SK-N-SH treated with all-trans-retinoic acid at 6 μM for 48 hours (cell line): ENCODE data around the gene DOCK1.

Experiments
- ATAC-seq: fragments of 200-7000 bp; cut with Tn5 transposase; 3 replicates; pipeline ENCODE4 v1.9.1; 2020; ENCODE audit warnings: mild to moderate bottlenecking, moderate library complexity
- ARNTL ChIP-seq: fragments of 450-650 bp; formaldehyde crosslinking; IDR thresholded peaks from 2 replicates; pipeline ENCODE4 v1.5.0; 2020; ENCODE audit warnings: low read depth, mild to moderate bottlenecking, moderate library complexity, borderline replicate concordance
- BACH2 ChIP-seq: fragments of 250-450 bp; sonication (Bioruptor Pico); IDR thresholded peaks from 2 replicates; pipeline ENCODE4 v1.9.0; 2021; ENCODE audit warnings: mild to moderate bottlenecking, borderline replicate concordance
- CREB5 ChIP-seq: fragments of 250-450 bp; sonication (Bioruptor Pico); IDR thresholded peaks from 2 replicates; pipeline ENCODE4 v1.5.1; 2020; ENCODE audit warnings: low read depth, mild to moderate bottlenecking, moderate library complexity
- CSDC2 ChIP-seq: fragments of 250-450 bp; sonication (Bioruptor Pico); IDR thresholded peaks from 2 replicates; pipeline ENCODE4 v1.5.0; 2020; ENCODE audit warnings: mild to moderate bottlenecking, moderate library complexity
- CSRNP3 ChIP-seq: fragments of 250-450 bp; sonication (Bioruptor Pico); IDR thresholded peaks from 2 replicates; pipeline ENCODE4 v1.5.1; 2021; ENCODE audit warnings: mild to moderate bottlenecking, moderate library complexity
- ESRRG ChIP-seq: fragments of 250-450 bp; sonication (Bioruptor Pico); IDR thresholded peaks from 2 replicates; pipeline ENCODE4 v1.6.1; 2021; ENCODE audit warnings: mild to moderate bottlenecking
- GLIS3 ChIP-seq: fragments of 250-450 bp; sonication (Bioruptor Pico); IDR thresholded peaks from 2 replicates; pipeline ENCODE4 v1.5.0; 2020; ENCODE audit warnings: mild to moderate bottlenecking, moderate library complexity
- ISL1 ChIP-seq: fragments of 250-450 bp; sonication (Bioruptor Pico); IDR thresholded peaks from 2 replicates; pipeline ENCODE4 v2.1.2; 2022; ENCODE audit warnings: mild to moderate bottlenecking, moderate library complexity
- OSR1 ChIP-seq: fragments of 250-450 bp; sonication (Bioruptor Pico); IDR thresholded peaks from 2 replicates; pipeline ENCODE4 v1.8.0; 2022; ENCODE audit warnings: moderate library complexity, mild to moderate bottlenecking, inconsistent platforms
- POU6F1 ChIP-seq: fragments of 250-450 bp; sonication (Bioruptor Pico); IDR thresholded peaks from 2 replicates; pipeline ENCODE4 v1.8.0; 2021; ENCODE audit warnings: low read depth, mild to moderate bottlenecking, moderate library complexity, borderline replicate concordance
- PPARA ChIP-seq: fragments of 250-450 bp; sonication (Bioruptor Pico); IDR thresholded peaks from 2 replicates; pipeline ENCODE4 v1.5.0; 2020; ENCODE audit warnings: mild to moderate bottlenecking, borderline replicate concordance
- RARB ChIP-seq: fragments of 250-450 bp; sonication (Bioruptor Pico); IDR thresholded peaks from 2 replicates; pipeline ENCODE4 v1.8.0; 2021; ENCODE audit warnings: mild to moderate bottlenecking, moderate library complexity
- SNAI2 ChIP-seq: fragments of 250-450 bp; sonication (Bioruptor Pico); IDR thresholded peaks from 2 replicates; pipeline ENCODE4 v1.5.0; 2020; ENCODE audit warnings: mild to moderate bottlenecking, moderate library complexity
- TCF4 ChIP-seq: fragments of 250-450 bp; sonication (Bioruptor Pico); IDR thresholded peaks from 2 replicates; pipeline ENCODE4 v1.8.0; 2021; ENCODE audit warnings: mild to moderate bottlenecking, moderate library complexity, borderline replicate concordance
- TOX ChIP-seq: fragments of 250-450 bp; sonication (Bioruptor Pico); IDR thresholded peaks from 2 replicates; pipeline ENCODE4 v1.8.0; 2021; ENCODE audit warnings: mild to moderate bottlenecking, moderate library complexity, borderline replicate concordance
- TSHZ2 ChIP-seq: fragments of 250-450 bp; sonication (Bioruptor Pico); IDR thresholded peaks from 2 replicates; pipeline ENCODE4 v1.5.0; 2020; ENCODE audit warnings: mild to moderate bottlenecking, moderate library complexity
- ZC3H10 ChIP-seq: fragments of 250-450 bp; sonication (Bioruptor Pico); IDR thresholded peaks from 2 replicates; pipeline ENCODE4 v1.5.1; 2021; ENCODE audit warnings: mild to moderate bottlenecking, moderate library complexity
- ZFP3 ChIP-seq: fragments of 250-450 bp; sonication (Bioruptor Pico); IDR thresholded peaks from 2 replicates; pipeline ENCODE4 v1.5.0; 2020; ENCODE audit warnings: mild to moderate bottlenecking, moderate library complexity
- ZFP30 ChIP-seq: fragments of 450-650 bp; formaldehyde crosslinking; IDR thresholded peaks from 2 replicates; pipeline ENCODE4 v1.5.0; 2022; ENCODE audit warnings: mild to moderate bottlenecking, moderate library complexity
- ZNF565 ChIP-seq: fragments of 450-650 bp; formaldehyde crosslinking; conservative IDR thresholded peaks from 2 replicates; pipeline ENCODE4 v1.5.0; 2020; ENCODE audit warnings: low read depth, mild to moderate bottlenecking, moderate library complexity
- ZNF70 ChIP-seq: fragments of 450-650 bp; formaldehyde crosslinking; IDR thresholded peaks from 2 replicates; pipeline ENCODE4 v1.5.0; 2020; ENCODE audit warnings: mild to moderate bottlenecking, moderate library complexity
- ZNF8 ChIP-seq: fragments of 450-650 bp; formaldehyde crosslinking; IDR thresholded peaks from 2 replicates; pipeline ENCODE4 v1.5.0; 2020; ENCODE audit warnings: mild to moderate bottlenecking, moderate library complexity

DOCK1 gene

GRCh38 chr10:127157089-127157488 lies 251.9 kb downstream of the DOCK1 start:
- TF ChIP-seq BACH2 (no peak), RARB (no peak), ARNTL (CRISPR knock-in tag) (no peak), TCF4 (CRISPR knock-in tag) (no peak), ISL1 (no peak), CSRNP3 (CRISPR knock-in tag) (no peak), POU6F1 (CRISPR knock-in tag) (no peak), GLIS3 (CRISPR knock-in tag) (no peak), TOX (CRISPR knock-in tag) (no peak), ZC3H10 (CRISPR knock-in tag) (no peak), ZFP30 (CRISPR knock-in tag) (no peak), CREB5 (CRISPR knock-in tag) (no peak), PPARA (no peak), ZNF8 (CRISPR knock-in tag) (no peak)
- ATAC-seq = no peak

- ATAC-seq = no peak
- TF ChIP-seq OSR1 (CRISPR knock-in tag) = no peak
- TF ChIP-seq TCF4 (CRISPR knock-in tag) = no peak
- TF ChIP-seq ZNF565 (CRISPR knock-in tag) = no peak
- TF ChIP-seq ISL1 = no peak
- TF ChIP-seq RARB = no peak
- TF ChIP-seq ZNF70 = no peak
- no peak for TF ChIP-seq ARNTL (CRISPR knock-in tag)
- TF ChIP-seq TSHZ2 (CRISPR knock-in tag) = no peak
- TF ChIP-seq ZFP30 (CRISPR knock-in tag) = no peak
- TF ChIP-seq ZNF8 (CRISPR knock-in tag) = no peak
- no peak for TF ChIP-seq PPARA
- TF ChIP-seq CSRNP3 (CRISPR knock-in tag) = no peak
- TF ChIP-seq ZFP3 (CRISPR knock-in tag) = no peak
- no peak for TF ChIP-seq TOX (CRISPR knock-in tag)
- TF ChIP-seq ESRRG (CRISPR knock-in tag) = no peak
- no peak for TF ChIP-seq SNAI2 (CRISPR knock-in tag)
- TF ChIP-seq CSDC2 (CRISPR knock-in tag) = no peak
- no peak for TF ChIP-seq ZC3H10 (CRISPR knock-in tag)
Measured at GRCh38 chr10:127157506-127158200, 252.4 kb downstream of the DOCK1 start.

GRCh38 chr10:127158662-127159061 lies 253.4 kb downstream of the DOCK1 start:
- no peak for ATAC-seq

More at GRCh38 chr10:127158662-127159061, 253.4 kb downstream of the DOCK1 start:
- TF ChIP-seq PPARA = no peak
- TF ChIP-seq, all 23 proteins: peak for 0
